GM12874 (cell line): ENCODE measurements around the gene SYT7.

Experiments used
- TF ChIP-seq, protein P1 (sequence below): IDR thresholded peaks from 2 replicates; pipeline ENCODE4 v1.5.1; 2011; ENCODE audit warnings: low read depth, mild to moderate bottlenecking, control low read depth, low read length, moderate library complexity; ENCODE audit not compliant: insufficient read depth

SYT7 gene

DNA sequence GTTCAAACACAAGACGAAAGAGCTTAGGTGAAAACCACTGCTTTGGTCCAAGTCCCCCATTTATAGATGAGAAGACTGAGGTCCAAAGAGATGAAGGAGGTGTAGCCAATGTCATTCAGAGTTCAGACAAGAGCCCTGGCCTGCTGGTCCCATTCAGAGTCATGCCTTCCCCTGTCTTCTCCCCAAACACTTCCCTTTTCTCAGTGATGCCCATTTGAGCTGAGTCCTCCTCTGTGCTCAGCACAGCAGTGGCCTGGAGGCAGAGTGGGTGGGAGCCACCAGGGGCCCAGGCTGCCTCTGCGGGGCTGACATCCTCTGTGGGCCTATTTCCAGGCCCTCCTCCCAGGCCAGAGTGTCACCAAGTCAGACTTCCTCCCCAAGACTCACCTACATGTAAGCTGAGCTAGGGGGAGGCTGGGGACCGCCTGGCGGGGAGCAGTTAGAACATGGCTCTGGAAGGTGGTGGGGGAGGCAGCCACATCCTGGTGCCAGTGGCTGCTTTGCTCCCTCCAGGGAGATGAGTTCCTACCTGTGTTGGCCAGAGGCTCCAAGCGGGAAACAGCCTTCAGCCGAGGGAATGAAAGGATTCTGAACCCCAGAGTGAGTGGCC, 94.8 kb downstream of the SYT7 start:
- TF ChIP-seq, protein P1, sequence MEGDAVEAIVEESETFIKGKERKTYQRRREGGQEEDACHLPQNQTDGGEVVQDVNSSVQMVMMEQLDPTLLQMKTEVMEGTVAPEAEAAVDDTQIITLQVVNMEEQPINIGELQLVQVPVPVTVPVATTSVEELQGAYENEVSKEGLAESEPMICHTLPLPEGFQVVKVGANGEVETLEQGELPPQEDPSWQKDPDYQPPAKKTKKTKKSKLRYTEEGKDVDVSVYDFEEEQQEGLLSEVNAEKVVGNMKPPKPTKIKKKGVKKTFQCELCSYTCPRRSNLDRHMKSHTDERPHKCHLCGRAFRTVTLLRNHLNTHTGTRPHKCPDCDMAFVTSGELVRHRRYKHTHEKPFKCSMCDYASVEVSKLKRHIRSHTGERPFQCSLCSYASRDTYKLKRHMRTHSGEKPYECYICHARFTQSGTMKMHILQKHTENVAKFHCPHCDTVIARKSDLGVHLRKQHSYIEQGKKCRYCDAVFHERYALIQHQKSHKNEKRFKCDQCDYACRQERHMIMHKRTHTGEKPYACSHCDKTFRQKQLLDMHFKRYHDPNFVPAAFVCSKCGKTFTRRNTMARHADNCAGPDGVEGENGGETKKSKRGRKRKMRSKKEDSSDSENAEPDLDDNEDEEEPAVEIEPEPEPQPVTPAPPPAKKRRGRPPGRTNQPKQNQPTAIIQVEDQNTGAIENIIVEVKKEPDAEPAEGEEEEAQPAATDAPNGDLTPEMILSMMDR: no peak

DNA sequence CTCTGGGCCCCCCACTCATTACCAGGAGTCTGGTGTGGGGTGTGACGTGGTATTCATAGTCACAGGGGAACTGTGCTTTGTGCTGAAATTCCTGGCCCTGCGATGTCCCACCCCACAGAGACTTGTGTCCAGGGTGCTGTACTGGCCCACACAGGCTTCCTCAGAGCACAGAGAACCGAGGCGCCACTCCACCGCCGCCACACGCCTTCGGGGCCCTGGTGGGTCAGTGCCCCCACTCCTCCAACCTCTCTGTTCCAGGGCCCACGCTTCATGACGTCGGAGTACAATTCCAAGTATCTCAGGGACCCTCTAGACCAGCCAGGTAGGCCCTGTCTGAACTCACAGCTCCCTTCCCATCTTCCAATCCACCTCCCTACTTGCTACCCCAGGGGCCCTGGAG, 95.8 kb downstream of the SYT7 start:
- TF ChIP-seq, protein P1: no peak

DNA sequence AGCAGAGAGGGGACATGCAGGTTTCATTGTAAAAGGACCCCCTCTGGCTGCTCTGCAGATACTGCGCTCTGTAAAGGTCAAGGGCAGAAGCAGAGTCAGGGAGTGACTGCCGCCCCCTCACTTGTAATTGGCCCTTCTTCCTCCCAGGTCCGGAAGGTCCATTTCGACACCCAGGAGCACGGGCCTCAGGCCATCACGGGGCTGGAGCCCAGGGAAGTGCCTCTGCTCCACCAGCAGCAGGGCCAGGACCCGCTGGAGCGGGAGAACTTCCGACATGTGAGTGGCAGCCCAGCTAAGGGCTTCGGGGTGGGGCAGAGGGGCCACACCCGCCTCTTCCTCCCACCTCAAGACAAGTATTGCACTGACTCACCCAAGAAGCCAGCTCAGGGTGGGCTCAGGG, 96.3 kb downstream of the SYT7 start:
- TF ChIP-seq, protein P1: no peak

DNA sequence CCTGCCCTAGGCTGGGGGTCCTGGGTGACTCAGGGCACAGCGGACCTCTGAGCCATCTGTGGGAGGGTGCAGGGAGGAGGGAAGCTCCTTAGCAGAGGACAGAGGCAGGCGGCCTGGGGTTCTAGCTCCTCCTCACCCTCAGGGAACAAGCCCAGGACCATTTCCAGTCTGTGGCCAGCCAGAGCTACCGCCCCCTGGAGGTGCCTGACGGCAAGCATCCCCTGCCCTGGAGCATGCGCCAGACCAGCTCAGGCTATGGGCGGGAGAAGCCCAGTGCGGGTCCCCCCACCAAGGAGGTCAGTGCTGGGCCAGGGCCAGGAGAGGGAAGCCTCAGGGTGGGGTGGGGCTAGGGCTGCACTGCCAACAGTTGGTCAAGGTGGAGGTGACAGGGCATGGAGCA, 98.4 kb downstream of the SYT7 start:
- TF ChIP-seq, protein P1: peak; percentile 80

DNA sequence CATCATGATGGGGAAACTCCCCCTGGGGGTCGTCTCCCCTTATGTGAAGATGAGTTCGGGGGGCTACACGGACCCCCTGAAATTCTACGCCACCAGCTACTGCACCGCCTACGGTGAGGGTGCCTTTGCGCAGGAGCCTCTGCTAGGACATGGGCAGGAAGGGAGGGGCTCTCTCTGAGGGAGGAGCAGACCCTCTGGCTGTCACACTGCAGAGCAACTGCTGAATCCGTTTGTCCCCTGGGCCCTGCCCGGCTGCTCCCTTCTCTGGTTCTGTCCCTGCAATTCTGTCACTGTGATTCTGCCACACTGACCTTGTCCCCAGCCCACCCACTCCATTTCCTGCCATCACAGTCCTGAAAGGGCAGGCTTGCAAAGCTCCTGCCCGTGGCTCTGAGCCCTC, 99.1 kb downstream of the SYT7 start:
- TF ChIP-seq, protein P1: no peak

DNA sequence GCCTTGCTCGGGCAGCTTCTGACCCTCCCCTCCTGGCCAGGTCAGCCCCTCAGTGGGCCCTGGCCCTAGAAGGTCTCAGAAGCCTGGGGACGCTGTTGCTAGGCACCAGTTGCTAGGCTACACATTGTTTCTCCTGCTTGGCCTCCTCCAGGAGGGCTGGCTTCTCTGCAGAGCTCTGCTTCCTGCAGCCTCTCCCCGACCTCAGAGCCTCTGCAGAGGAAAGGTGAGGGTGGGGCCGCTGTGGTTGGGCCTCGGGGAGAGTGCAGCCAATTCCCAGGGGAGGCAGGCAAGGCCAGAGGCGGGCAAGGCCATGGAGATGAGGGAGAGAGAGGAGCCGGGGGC, 99.9 kb downstream of the SYT7 start:
- TF ChIP-seq, protein P1: no peak

DNA sequence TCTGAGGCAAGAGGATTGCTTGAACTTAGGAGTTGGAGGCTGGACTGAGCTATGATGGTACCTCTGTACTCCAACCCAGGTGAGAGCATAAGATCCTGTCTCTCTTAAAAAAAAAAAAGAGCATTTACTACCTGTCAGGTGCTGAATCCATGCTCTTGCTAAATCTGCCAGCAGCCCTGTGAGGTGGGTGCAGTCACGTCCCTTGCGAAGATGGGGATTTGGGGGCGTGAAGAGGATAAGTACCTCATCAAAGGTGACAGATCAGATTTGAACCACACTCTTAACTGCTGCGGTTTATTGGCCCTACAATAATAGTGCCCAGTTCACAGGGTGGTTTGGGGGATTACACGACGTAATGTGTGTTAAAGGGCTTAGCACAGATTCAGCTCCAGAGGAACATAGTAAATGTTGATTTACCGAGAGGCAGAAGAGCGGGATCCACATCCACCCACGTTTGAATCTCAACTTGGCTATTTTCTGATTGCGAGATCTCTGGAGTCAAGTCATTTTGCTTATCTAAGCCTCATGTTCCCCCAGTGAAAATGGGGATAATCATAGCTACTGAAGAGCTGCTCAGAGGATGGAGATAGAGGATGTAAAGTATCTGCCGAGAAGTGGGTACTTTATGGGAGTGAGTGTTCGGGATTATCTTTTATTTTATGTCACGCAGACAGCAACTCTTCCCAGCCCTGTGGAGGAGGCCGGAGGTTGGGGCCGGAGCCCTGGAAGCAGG, 100.4 kb downstream of the SYT7 start:
- TF ChIP-seq, protein P1: no peak
